ENCODE results near the gene CARD11.

DNA sequence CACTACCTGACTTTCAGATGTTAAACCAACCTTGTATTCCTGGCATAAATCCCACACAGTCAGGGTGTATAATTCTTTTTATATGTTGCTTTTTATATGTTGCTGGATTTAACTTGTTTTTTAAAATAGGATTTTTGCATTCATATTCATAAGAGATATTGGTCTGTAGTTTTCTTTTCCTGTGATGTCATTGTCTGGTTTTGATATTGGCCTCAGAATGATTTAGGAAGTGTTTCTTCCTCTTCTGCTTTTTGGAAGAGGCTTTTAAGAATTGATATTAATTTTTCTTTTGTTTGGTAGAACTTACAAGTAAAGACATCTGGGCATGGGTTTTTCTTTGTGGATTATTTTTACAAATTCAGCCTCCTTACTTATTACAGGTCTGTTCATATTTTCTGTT, 93.1 kb downstream of the CARD11 start:
- TF ChIP-seq, protein P1, sequence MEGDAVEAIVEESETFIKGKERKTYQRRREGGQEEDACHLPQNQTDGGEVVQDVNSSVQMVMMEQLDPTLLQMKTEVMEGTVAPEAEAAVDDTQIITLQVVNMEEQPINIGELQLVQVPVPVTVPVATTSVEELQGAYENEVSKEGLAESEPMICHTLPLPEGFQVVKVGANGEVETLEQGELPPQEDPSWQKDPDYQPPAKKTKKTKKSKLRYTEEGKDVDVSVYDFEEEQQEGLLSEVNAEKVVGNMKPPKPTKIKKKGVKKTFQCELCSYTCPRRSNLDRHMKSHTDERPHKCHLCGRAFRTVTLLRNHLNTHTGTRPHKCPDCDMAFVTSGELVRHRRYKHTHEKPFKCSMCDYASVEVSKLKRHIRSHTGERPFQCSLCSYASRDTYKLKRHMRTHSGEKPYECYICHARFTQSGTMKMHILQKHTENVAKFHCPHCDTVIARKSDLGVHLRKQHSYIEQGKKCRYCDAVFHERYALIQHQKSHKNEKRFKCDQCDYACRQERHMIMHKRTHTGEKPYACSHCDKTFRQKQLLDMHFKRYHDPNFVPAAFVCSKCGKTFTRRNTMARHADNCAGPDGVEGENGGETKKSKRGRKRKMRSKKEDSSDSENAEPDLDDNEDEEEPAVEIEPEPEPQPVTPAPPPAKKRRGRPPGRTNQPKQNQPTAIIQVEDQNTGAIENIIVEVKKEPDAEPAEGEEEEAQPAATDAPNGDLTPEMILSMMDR (IDR thresholded peaks at IDR 0.05), result no peak
- no peak for TF ChIP-seq POLR2A (IDR thresholded peaks at IDR 0.05)

All from testis (tissue), 2 donors.